Ectodermal cell (in vitro differentiated cells): ENCODE results near the gene TMEM130.
"Not testable (repeated sequence)": the region's sequence is repeated elsewhere in the genome, so short reads cannot be mapped to it uniquely, and the experiment has no call there.

Experiments used
- H3K27ac ChIP-seq: 2 replicates; pipeline ENCODE4 v1.7.0; 2013; ENCODE audit warnings: mild to moderate bottlenecking, low read depth, low read length; ENCODE audit not compliant: insufficient read depth, poor library complexity, severe bottlenecking
- H3K27me3 ChIP-seq: 2 replicates; pipeline ENCODE4 v1.7.0; 2013; ENCODE audit warnings: mild to moderate bottlenecking, low read length; ENCODE audit not compliant: insufficient read depth, control insufficient read depth, poor library complexity, severe bottlenecking
- H3K36me3 ChIP-seq: one replicate; pipeline ENCODE4 v1.7.0; 2013; ENCODE audit warnings: low read length; ENCODE audit not compliant: control insufficient read depth, insufficient read depth
- H3K4me1 ChIP-seq: one replicate; pipeline ENCODE4 v1.7.0; 2013; ENCODE audit warnings: low read length; ENCODE audit not compliant: control insufficient read depth, insufficient read depth
- H3K4me3 ChIP-seq: 2 replicates; pipeline ENCODE4 v1.7.0; 2013; ENCODE audit warnings: low read depth, low read length, control low read depth; ENCODE audit not compliant: insufficient read depth
- H3K9me3 ChIP-seq: 2 replicates; pipeline ENCODE4 v1.7.0; 2013; ENCODE audit warnings: mild to moderate bottlenecking, low read length, moderate library complexity; ENCODE audit not compliant: control insufficient read depth
- WGBS, 2 experiments: methylation state at CpG; one replicate each; pipeline ENCODE4 v1.1.7; 2013; ENCODE audit warnings: missing lambda C conversion rate in 2 of 2; 5-methylcytosine and 5-hydroxymethylcytosine counted together

TMEM130 gene

GRCh38 chr7:98878365-98879197 lies 8.8 kb upstream of the TMEM130 start, which contains the start of gene TRRAP:
Gene TRRAP, plus strand, starts transcription at chr7:98878532. Its CDS starts 2,619 bp downstream, at chr7:98881151.
- Histone ChIP-seq H3K4me1 (peaks cover 6% of the 10 kb centered on the region), H3K4me3 (peak within 1 kb of the TSS; percentile 93), H3K36me3 (peaks cover 25% of the 10 kb centered on the region), H3K9me3 (no peaks in the 10 kb centered on the region), H3K27me3 (no peaks in the 10 kb centered on the region), H3K27ac (peak within 1 kb of the TSS; percentile 77)
- 0% methylated on average over 113 of the region's 113 CpGs for WGBS, 2 experiments

- Histone ChIP-seq H3K36me3 (peaks cover 19% of the 10 kb centered on the region), H3K4me3 (peak overlapping the region; percentile 93), H3K27ac (no peak overlapping the region), H3K4me1 (peaks cover 6% of the 10 kb centered on the region), H3K9me3 (no peaks in the 10 kb centered on the region), H3K27me3 (no peaks in the 10 kb centered on the region)
- 32 to 33% methylated on average over 18 of the region's 18 CpGs for WGBS, 2 experiments
Measured at GRCh38 chr7:98877692-98878364, 8.0 kb upstream of the TMEM130 start.

- Histone ChIP-seq H3K4me3 (no peak overlapping the region), H3K27me3 (no peaks in the 10 kb centered on the region), H3K9me3 (no peaks in the 10 kb centered on the region), H3K27ac (no peak overlapping the region), H3K36me3 (peaks cover 13% of the 10 kb centered on the region), H3K4me1 (peaks cover 6% of the 10 kb centered on the region)
- WGBS, 2 experiments, result 80 to 87% methylated on average over 6 of the region's 6 CpGs
Measured at GRCh38 chr7:98877146-98877545, 7.3 kb upstream of the TMEM130 start.

- WGBS, 2 experiments, result 78 to 80% methylated on average over 9 of the region's 9 CpGs
Measured at GRCh38 chr7:98875501-98875900, 5.7 kb upstream of the TMEM130 start.

GRCh38 chr7:98874942-98875341 lies 5.1 kb upstream of the TMEM130 start:
- WGBS, 2 experiments, result 95 to 96% methylated on average over 1 of the region's 1 CpG
- Histone ChIP-seq H3K4me1 (peaks cover 5% of the 10 kb centered on the region), H3K27ac (no peak overlapping the region), H3K27me3 (peaks cover 19% of the 10 kb centered on the region), H3K4me3 (no peak overlapping the region), H3K36me3 (no peaks in the 10 kb centered on the region), H3K9me3 (no peaks in the 10 kb centered on the region)

More at GRCh38 chr7:98875501-98875900, 5.7 kb upstream of the TMEM130 start:
- H3K4me3 ChIP-seq, result no peak overlapping the region
- H3K27me3 ChIP-seq, result peaks cover 13% of the 10 kb centered on the region
- peaks cover 6% of the 10 kb centered on the region for H3K4me1 ChIP-seq
- H3K9me3 ChIP-seq, result no peaks in the 10 kb centered on the region
- H3K36me3 ChIP-seq, result no peaks in the 10 kb centered on the region
- no peak overlapping the region for H3K27ac ChIP-seq

GRCh38 chr7:98873610-98874009 lies 3.8 kb upstream of the TMEM130 start:
- not testable (repeated sequence) for H3K36me3 ChIP-seq, H3K4me3 ChIP-seq, H3K9me3 ChIP-seq, H3K4me1 ChIP-seq, H3K27ac ChIP-seq
- WGBS, 2 experiments, result 94 to 95% methylated on average over 9 to 11 of the region's 11 CpGs
- peaks cover 32% of the 10 kb centered on the region for H3K27me3 ChIP-seq

GRCh38 chr7:98872328-98872924 lies 2.6 kb upstream of the TMEM130 start:
- WGBS, 2 experiments, result 69 to 73% methylated on average over 7 of the region's 7 CpGs
- Histone ChIP-seq H3K4me1 (peaks cover 5% of the 10 kb centered on the region), H3K9me3 (no peaks in the 10 kb centered on the region), H3K27me3 (peaks cover 38% of the 10 kb centered on the region), H3K27ac (no peak overlapping the region), H3K4me3 (no peak overlapping the region), H3K36me3 (no peaks in the 10 kb centered on the region)

GRCh38 chr7:98870807-98871491 lies 1.1 kb upstream of the TMEM130 start:
- WGBS, 2 experiments, result 82 to 84% methylated on average over 17 of the region's 17 CpGs
- Histone ChIP-seq H3K27me3 (peaks cover 38% of the 10 kb centered on the region), H3K9me3 (no peaks in the 10 kb centered on the region), H3K36me3 (no peaks in the 10 kb centered on the region), H3K4me1 (peaks cover 9% of the 10 kb centered on the region), H3K27ac (no peak overlapping the region), H3K4me3 (no peak overlapping the region)

- H3K9me3 ChIP-seq, result no peaks in the 10 kb centered on the region
- H3K36me3 ChIP-seq, result no peaks in the 10 kb centered on the region
- peaks cover 9% of the 10 kb centered on the region for H3K4me1 ChIP-seq
- H3K27me3 ChIP-seq, result peaks cover 38% of the 10 kb centered on the region
- H3K4me3 ChIP-seq, result peak overlapping the region; percentile 50
- no peak overlapping the region for H3K27ac ChIP-seq
- 2 to 3% methylated on average over 33 to 35 of the region's 35 CpGs for WGBS, 2 experiments
Measured at GRCh38 chr7:98870121-98870651, 372 bp upstream of the TMEM130 start.
